Measurements from ENCODE around the gene TDP2. TPM values are rescaled to one million over a fixed set of nuclear protein-coding genes. Genes with fewer than 3 reads are reported as not detected.

Gene TDP2
- total RNA-seq, 1 experiment from 2014 or later, result 30.2 TPM

GRCh38 chr6:24640166-24640565 lies 26.5 kb downstream of the TDP2 start:
- Histone ChIP-seq H3K79me2 (ENCODE audit: insufficient read depth, low read length) (no peaks in the 10 kb centered on the region), H2AFZ (ENCODE audit: low read depth, low read length, poor library complexity, severe bottlenecking) (no peak overlapping the region), H3K9me3 (ENCODE audit: control insufficient read depth in 1 of 2, insufficient read depth in 1 of 2, low read depth in 1 of 2, low read length in 2 of 2) (0 out of 4 replicates have a peak, but pooled peaks cover 0 to 3% of the 10 kb centered on the region in 2 experiments), H3K36me3 (ENCODE audit: control insufficient read depth in 1 of 2, insufficient read depth in 2 of 2, low read length in 2 of 2) (no peaks in the 10 kb centered on the region), H3K4me1 (ENCODE audit: control insufficient read depth in 1 of 2, insufficient read depth in 2 of 2, low read length in 2 of 2) (peaks cover 11 to 16% of the 10 kb centered on the region in 2 experiments), H3K9me2 (ENCODE audit: insufficient read depth) (no peaks in the 10 kb centered on the region), H3K4me3 (replicated peaks in 1 of 2; ENCODE audit: low read depth in 1 of 2, low read length in 2 of 2) (no peak overlapping the region), H3K9ac (ENCODE audit: low read length) (no peak overlapping the region), H3K27ac (ENCODE audit: low read depth, low read length) (no peak overlapping the region), H3K4me2 (ENCODE audit: low read length) (no peak overlapping the region), H3K27me3 (ENCODE audit: insufficient read depth, low read length) (no peaks in the 10 kb centered on the region), H4K20me1 (ENCODE audit: insufficient read depth) (no peaks in the 10 kb centered on the region)
- ChIA-PET POLR2A (no interaction called here), CTCF (no interaction called here), RAD21 (ENCODE audit: low non-redundant PET in 1 of 2, low total read pairs in 2 of 2, uncharacterized antibody in 2 of 2, unreplicated experiment in 2 of 2) (no interaction called here)
- DNase-seq (ENCODE audit: low read depth, low spot score), result no peak
- ATAC-seq, result no peak
- TF ChIP-seq ELF1 (IDR thresholded peaks at IDR 0.05; ENCODE audit: borderline replicate concordance, low read depth) (no peak), SP1 (IDR thresholded peaks at IDR 0.05; ENCODE audit: low read depth) (no peak), ZFX (IDR thresholded peaks at IDR 0.05) (no peak), JUND (IDR thresholded peaks at IDR 0.05) (no peak), RAD21 (IDR thresholded peaks at IDR 0.05; ENCODE audit: low read depth) (no peak), CEBPB (IDR thresholded peaks at IDR 0.05; ENCODE audit: low read depth) (no peak)
- BruUV-seq (replicated peaks), result no TSS peak
- intact Hi-C loops (cut with micrococcal nuclease), result no loop called here

- H3K4me1 ChIP-seq (ENCODE audit: control insufficient read depth in 1 of 2, insufficient read depth in 2 of 2, low read length in 2 of 2), result no peaks in the 10 kb centered on the region
- POLR2A ChIA-PET, result no interaction called here
- BruUV-seq (replicated peaks), result no TSS peak
- no peak overlapping the region for H3K9ac ChIP-seq (ENCODE audit: low read length)
- H3K79me2 ChIP-seq (ENCODE audit: insufficient read depth, low read length), result no peaks in the 10 kb centered on the region
- no peak for DNase-seq (ENCODE audit: low read depth, low spot score)
- H3K9me3 ChIP-seq (ENCODE audit: control insufficient read depth in 1 of 2, insufficient read depth in 1 of 2, low read depth in 1 of 2, low read length in 2 of 2), result 0 out of 4 replicates have a peak, but pooled peaks cover 0 to 3% of the 10 kb centered on the region in 2 experiments
- CTCF ChIA-PET, result no interaction called here
- H3K36me3 ChIP-seq (ENCODE audit: control insufficient read depth in 1 of 2, insufficient read depth in 2 of 2, low read length in 2 of 2), result no peaks in the 10 kb centered on the region
- no peak overlapping the region for H3K4me3 ChIP-seq (replicated peaks in 1 of 2; ENCODE audit: low read depth in 1 of 2, low read length in 2 of 2)
- H4K20me1 ChIP-seq (ENCODE audit: insufficient read depth), result no peaks in the 10 kb centered on the region
- intact Hi-C loops (cut with micrococcal nuclease), result no loop called here
- H2AFZ ChIP-seq (ENCODE audit: low read depth, low read length, poor library complexity, severe bottlenecking), result no peak overlapping the region
- no peak for ATAC-seq
- H3K27ac ChIP-seq (ENCODE audit: low read depth, low read length), result no peak overlapping the region
- RAD21 ChIA-PET (ENCODE audit: low non-redundant PET in 1 of 2, low total read pairs in 2 of 2, uncharacterized antibody in 2 of 2, unreplicated experiment in 2 of 2), result no interaction called here
- H3K9me2 ChIP-seq (ENCODE audit: insufficient read depth), result no peaks in the 10 kb centered on the region
- no peak overlapping the region for H3K4me2 ChIP-seq (ENCODE audit: low read length)
- no peaks in the 10 kb centered on the region for H3K27me3 ChIP-seq (ENCODE audit: insufficient read depth, low read length)
- TF ChIP-seq ZNF274 (IDR thresholded peaks at IDR 0.05; ENCODE audit: low read depth, low read length), result no peak
- TF ChIP-seq REST (IDR thresholded peaks at IDR 0.05; ENCODE audit: low read depth), result no peak
- TF ChIP-seq TCF7L2 (IDR thresholded peaks at IDR 0.05; ENCODE audit: borderline replicate concordance, extremely low read depth, insufficient read depth, insufficient read length), result no peak
- no peak for TF ChIP-seq ZBTB33 (IDR thresholded peaks at IDR 0.05; ENCODE audit: extremely low read depth, insufficient replicate concordance, low read length)
- no peak for TF ChIP-seq SIN3A (IDR thresholded peaks at IDR 0.05; ENCODE audit: low read depth)
- TF ChIP-seq JUND (IDR thresholded peaks at IDR 0.05), result no peak
- TF ChIP-seq POLR2AphosphoS5 (IDR thresholded peaks at IDR 0.05; ENCODE audit: low read depth, low read length), result no peak
- no peak for TF ChIP-seq CTCF (IDR thresholded peaks at IDR 0.05 in 2 of 3, conservative IDR thresholded peaks at IDR 0.05 in 1 of 3; ENCODE audit: borderline replicate concordance in 1 of 3, insufficient read depth in 1 of 3, low read depth in 2 of 3, low read length in 2 of 3)
- TF ChIP-seq CBX3 (IDR thresholded peaks at IDR 0.05; ENCODE audit: low read depth), result no peak
- TF ChIP-seq ZFX (IDR thresholded peaks at IDR 0.05), result no peak
Measured at GRCh38 chr6:24636681-24637080, 30.0 kb downstream of the TDP2 start.

Measured in HCT116 (cell line).